ENCODE results near the gene MCC.

Gene MCC

DNA sequence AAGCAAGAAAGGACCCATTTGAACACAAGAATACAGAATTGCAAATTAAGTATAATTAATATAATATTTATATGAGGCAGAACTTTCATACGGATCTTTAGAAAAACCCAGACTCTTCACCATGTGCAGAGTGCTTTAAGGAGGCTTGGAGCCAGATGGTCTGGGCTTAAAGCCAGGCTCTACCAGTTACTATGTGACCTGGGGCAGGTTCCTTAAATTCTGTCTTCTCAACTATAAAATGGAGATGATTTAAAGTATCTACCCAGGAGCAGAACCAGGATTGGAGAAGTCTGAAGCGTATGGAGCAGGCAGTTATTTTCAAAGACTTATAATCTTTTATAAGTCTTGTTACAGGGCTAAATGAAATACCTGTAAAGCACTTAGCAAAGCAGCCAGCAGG lies 255.6 kb downstream of the MCC start:
- DNase-seq (ENCODE audit: insufficient read length, low spot score) (no peak), FAIRE-seq (no peak)
- no peak for TF ChIP-seq POLR2A (IDR thresholded peaks at IDR 0.05; ENCODE audit: low read depth, low read length)

DNA sequence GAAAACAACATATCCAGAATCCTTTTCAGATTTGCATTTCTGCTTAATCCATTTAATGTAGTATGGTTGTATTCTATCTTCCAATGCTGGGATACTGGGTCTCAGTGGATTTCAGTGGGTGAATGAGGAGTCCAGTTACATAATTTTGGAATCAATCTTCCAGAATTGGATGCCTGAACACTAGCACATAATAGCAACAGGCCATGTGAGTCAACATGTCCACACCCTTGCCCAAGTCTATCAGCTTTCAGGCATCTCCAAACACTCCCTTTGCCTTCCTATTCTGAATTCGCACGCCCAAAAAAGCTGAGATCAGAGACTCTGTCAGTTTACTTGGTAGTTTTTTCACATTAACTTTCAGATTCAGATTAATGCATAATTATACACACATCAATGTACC lies 256.0 kb downstream of the MCC start:
- no peak for TF ChIP-seq POLR2A (IDR thresholded peaks at IDR 0.05; ENCODE audit: low read depth, low read length)
- FAIRE-seq (peak; percentile 81), DNase-seq (ENCODE audit: insufficient read length, low spot score) (no peak)

DNA sequence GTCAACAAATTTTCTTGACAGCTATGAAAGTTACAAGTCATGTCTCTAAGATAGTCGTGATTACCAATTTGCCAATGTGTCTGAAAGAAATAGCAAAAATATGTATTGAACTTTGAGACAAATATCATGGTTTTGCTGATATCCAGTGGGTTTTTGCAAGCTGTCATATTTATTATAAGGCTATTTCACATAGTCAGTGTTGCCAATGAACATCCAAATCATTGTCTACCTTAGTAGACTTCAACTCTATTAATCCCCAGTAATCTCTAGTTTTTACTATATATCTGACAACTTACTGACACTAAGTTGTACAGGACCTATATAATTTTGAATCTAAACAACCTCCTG lies 256.6 kb downstream of the MCC start:
- no peak for FAIRE-seq
- no peak for TF ChIP-seq POLR2A (IDR thresholded peaks at IDR 0.05; ENCODE audit: low read depth, low read length)
- no peak for DNase-seq (ENCODE audit: insufficient read length, low spot score)

DNA sequence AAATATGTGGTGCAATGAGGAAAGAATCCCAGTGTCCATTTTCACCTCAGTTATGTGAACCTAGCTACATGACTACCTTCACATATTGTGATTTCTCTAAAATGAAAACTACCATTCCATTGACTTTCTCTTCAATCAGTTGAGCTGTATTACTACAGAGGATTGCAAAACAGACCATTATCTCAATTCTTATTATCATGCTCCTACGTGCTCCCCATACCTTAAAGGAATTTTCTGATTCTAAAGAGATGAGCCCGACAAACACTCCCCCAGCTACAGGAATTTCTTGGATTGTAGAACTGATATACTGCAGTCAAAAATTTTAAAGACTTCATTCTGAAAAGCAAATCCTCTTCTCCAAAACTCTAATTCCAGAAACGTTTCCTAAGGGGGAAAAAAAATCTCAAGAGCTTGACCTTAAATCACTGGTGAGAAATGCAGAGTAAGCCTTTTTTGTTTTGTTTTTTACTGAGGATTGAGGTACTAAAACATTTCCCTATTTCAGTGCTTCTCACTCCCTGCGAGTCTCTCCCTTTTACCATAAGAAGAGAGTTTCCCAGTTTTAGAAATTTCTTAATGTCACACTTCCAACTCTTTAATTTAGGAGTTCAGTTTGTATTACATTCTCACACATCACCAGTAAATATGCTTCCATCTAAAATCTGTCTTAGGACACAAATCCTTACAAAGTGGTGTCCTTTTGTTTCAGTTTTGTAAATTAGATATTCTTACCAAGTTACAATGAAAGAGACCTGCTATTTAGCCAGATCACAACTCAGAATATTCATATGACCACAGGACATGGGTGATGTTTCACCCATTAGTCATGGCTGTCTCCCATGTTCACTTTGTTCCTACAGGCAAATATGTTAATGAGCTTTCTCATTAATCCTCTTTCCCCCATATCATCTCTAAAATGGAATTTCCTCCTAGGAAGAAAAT lies 257.3 kb downstream of the MCC start:
- FAIRE-seq, result peak; percentile 89
- TF ChIP-seq POLR2A (IDR thresholded peaks at IDR 0.05; ENCODE audit: low read depth, low read length), result no peak
- no peak for DNase-seq (ENCODE audit: insufficient read length, low spot score)

DNA sequence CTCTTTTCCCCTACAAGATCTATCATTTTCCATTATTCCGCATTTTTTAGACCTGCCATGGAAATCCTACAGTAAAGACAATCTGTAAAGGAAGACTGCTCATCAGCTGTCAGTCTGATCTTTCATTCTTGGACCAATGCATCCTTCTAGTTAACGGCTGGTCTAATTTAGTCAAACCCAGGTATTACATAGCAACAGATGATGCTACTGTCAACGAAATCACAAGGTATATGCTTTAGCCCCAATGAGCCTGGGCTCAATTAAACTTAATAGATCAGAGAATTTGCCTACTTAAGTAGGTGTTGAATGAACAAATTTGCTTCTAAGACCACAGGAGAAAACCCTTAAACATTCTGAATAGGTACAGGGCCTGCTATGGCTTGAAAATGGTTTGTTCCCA lies 260.5 kb downstream of the MCC start:
- FAIRE-seq, result no peak
- DNase-seq (ENCODE audit: insufficient read length, low spot score), result no peak
- no peak for TF ChIP-seq POLR2A (IDR thresholded peaks at IDR 0.05; ENCODE audit: low read depth, low read length)

DNA sequence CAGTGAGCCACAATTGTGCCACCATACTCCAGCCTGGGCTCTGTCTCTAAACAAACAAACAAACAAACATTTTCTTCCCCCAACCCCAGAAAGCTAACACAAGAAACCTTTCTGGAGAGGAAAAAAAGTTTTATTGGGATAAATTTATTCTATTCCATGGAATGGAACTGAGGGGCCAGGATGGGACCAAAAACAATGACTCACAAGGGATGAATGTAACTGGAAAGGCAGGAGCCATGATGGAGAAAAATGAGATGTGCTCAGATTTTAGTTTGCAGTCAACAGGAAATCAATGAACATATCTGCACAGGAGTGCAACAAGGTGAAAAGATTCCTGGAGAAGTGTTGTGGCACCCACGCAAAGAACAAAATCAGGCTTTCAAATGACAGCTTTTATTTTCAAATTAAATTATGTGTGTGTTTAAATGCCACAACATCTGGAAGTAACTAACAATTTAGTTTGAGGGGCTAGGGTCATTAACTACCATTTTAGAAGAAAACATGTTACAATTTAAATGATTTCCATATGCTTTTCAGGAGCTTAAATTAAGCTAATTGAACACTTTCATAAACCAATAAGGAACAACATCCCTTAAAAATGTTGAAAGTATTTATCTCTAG lies 262.0 kb downstream of the MCC start:
- DNase-seq (ENCODE audit: insufficient read length, low spot score), result no peak
- TF ChIP-seq POLR2A (IDR thresholded peaks at IDR 0.05; ENCODE audit: low read depth, low read length), result no peak
- FAIRE-seq, result no peak

DNA sequence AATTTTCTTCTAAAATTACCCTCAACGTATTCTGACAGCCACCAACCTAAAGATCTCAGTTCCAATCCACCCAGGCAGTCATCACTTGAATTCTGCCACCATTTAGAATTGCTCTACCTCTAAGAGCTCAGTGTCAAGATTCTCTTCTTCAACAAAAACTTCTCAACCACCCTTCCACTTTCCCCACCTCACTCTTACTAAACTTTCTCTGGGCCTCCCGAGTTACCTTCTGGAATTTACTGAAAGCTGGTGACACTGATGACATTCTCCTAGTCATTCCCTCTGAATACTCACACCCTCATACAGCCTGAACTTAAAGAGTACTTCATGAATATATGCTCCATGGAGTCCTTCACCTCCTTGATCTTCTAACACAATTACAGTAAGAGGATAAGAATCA lies 263.0 kb downstream of the MCC start:
- no peak for DNase-seq (ENCODE audit: insufficient read length, low spot score)
- no peak for TF ChIP-seq POLR2A (IDR thresholded peaks at IDR 0.05; ENCODE audit: low read depth, low read length)
- FAIRE-seq, result no peak

DNA sequence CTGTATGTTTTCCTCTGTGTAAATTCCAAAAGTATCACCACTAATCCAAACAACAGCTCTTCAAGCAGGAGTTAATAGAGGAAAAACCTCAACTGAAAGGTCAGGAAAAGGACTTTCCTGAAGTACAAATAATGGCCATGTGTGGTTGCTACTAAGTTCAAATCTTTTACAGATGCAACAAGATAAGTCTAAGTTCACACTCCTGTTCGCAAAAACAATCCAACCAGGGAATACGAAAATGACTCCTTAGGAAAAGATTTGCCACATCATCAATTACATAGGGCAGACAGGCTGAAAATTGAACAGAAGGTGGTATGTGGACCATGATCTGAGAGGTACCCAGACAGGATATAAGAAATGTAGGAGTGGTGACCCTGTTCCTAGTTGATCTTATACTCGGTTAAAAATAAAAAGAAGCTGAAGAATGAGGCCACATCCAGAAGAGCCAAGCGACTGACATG lies 263.6 kb downstream of the MCC start:
- DNase-seq (ENCODE audit: insufficient read length, low spot score) (no peak), FAIRE-seq (no peak)
- no peak for TF ChIP-seq POLR2A (IDR thresholded peaks at IDR 0.05; ENCODE audit: low read depth, low read length)

DNA sequence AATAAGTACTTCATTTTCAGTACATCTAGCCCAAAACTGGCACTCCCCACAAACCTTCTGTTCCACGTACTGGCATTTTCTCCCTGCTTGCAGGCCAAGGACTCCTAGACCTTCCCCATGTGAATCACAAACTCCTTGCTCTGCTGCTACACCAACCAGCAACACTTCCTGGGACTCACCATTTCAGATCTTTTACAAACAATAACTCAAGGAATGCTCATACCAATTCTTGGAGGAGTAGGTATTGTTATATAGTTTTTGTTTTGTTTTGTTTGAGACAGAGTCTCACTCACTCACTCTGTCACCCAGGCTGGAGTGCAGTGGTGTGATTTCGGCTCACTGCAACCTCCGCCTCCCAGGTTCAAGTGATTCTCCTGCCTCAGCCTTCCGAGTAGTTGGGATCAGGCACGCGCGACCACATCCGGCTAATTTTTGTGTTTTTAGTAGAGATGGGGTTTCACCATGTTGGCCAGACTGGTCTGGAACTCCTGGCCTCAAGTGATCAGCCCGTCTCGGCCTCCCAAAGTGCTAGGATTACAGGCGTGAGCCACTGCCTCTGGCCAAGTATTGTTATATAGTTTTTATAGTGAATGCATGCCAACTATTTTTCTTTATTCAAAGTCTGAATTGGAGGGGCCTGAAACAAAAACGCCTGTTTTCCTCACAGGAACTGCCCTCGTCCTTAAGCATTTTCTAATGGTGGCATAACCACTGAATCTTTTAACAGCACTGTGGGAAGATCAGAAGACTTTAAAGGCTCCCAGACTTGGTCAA lies 264.2 kb downstream of the MCC start:
- TF ChIP-seq POLR2A (IDR thresholded peaks at IDR 0.05; ENCODE audit: low read depth, low read length), result no peak
- no peak for DNase-seq (ENCODE audit: insufficient read length, low spot score)
- no peak for FAIRE-seq

DNA sequence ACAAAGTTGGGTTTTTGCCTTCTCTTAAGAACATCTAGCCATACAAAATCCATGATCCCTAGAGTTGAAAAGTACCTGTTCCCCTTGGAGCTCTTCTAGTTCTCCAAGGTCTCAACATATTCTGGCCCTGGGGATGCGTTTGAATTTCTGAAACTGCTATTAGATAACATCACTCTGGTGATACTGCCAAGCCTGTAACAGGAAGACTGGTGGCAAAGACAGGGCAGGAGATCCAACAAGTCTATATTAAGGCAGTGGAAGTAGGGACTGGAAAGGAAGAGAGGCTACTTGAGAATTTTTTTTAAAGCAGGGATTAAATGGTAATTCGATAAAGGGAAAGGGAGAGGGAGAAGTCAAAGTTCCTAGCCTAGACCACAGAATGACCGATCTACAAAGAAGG lies 264.9 kb downstream of the MCC start:
- no peak for TF ChIP-seq POLR2A (IDR thresholded peaks at IDR 0.05; ENCODE audit: low read depth, low read length)
- FAIRE-seq, result no peak

DNA sequence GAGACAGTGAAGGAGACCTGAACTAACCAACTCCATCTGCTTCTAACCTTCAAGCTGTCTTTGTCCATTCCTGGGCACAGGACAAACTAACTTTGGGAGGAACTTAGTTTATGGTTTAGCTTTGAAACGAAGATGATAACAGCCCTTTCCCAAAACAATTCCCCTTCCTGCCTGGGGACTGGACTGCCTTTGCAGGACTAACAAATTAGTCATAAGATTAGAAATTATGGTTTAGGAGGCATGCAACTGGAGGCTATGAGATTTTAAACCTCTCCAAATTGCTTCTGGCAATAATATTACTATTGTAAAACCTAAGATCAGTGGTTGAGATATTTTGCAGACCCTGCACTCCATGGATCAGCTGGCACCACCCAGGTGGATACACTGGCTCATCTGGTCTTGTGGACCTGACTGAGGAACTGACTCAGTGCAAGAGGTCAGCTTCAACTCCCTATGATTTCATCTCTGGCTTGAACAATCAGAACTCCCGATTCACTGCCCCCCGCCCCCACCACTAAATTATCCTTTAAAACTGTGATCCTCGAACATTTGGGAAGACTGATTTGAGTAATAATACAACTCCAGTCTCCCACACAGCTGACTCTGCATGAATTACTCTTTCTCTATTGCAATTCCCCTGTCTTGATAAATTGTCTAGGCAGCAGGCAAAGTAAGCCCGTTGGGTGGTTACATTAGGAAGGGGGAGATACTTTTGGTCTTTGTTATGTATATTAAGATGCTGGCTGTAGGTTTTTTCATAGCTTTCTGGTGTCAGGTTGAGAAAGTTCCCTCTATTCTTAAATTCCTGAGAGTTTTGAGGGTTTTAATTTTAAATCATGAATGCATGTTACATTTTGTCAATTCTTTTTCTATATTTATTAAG lies 266.7 kb downstream of the MCC start:
- DNase-seq (ENCODE audit: insufficient read length, low spot score), result no peak
- no peak for FAIRE-seq
- TF ChIP-seq POLR2A (IDR thresholded peaks at IDR 0.05; ENCODE audit: low read depth, low read length), result no peak

More for the DNA sequence above, 264.9 kb downstream of the MCC start:
- DNase-seq (ENCODE audit: insufficient read length, low spot score), result no peak

DNA sequence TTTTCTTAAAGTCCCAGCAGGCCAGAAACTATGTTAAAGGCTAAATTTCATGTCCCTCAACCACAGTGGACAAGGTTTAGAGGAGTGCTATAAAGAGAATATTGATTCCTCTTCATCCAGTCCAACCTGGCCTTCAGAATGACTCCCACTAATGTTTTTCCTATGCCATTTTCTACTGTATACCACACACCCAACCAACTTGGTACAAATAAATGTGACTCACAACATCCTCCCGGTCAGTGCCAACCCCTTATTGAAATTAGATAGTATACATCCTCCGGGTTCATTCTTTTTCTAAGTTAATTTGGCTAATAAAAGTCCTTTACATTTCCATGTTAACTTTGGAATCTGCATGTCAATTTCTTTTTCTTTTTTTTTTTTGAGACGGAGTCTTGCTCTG lies 268.6 kb downstream of the MCC start:
- FAIRE-seq, result no peak
- DNase-seq (ENCODE audit: insufficient read length, low spot score), result no peak
- TF ChIP-seq POLR2A (IDR thresholded peaks at IDR 0.05; ENCODE audit: low read depth, low read length), result no peak

DNA sequence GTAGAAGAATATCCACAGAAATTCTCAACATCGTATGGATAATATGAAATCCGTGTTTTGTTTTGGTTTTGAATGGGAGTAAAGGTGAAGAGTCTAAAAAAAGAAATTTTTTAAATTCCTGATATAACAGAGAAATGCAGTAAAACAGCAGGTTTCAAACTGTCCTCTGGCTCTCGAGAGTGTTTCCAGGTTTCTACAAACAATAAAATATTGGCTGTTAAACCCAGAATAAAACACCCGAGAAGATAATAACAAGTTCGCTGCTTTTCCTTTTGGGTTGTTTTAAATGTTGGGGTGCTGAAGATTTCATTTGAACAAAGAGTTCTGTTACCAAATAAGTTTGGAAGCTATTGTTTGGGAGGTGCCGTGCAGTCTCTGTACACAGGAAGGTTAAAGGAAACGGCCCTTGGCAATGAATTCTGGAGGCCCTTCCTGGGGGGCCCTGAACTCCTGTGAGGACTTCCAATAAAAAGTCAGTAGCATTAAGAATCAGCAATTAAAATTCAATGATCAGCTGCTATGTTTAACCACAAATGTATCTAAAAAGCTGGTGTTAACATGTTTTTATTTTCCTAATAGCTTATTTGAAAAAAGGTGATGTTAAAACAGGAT lies 269.2 kb downstream of the MCC start:
- no peak for FAIRE-seq
- DNase-seq (ENCODE audit: insufficient read length, low spot score), result no peak
- no peak for TF ChIP-seq POLR2A (IDR thresholded peaks at IDR 0.05; ENCODE audit: low read depth, low read length)

Data from H54 (cell line).